Vagina (tissue), 2 donors: ENCODE data around the gene PUS1. TPM values are rescaled to one million over a fixed set of nuclear protein-coding genes. Genes with fewer than 3 reads are reported as not detected.

Experiments used
- DNase-seq, 2 donors: peaks; one replicate each; pipeline ENCODE4 v3.0.0-alpha.2; 2017; ENCODE audit errors: extremely low spot score in 2 of 2
- H3K27ac ChIP-seq: fragments of 200-600 bp; sonication (generic); one replicate; pipeline ENCODE4 v1.5.1; 2019
- H3K27me3 ChIP-seq: fragments of 200-600 bp; sonication (generic); one replicate; pipeline ENCODE4 v1.5.1; 2019
- H3K36me3 ChIP-seq, 2 donors: fragments of 200-600 bp; sonication (generic); one replicate each; pipeline ENCODE4 v1.5.1; 2017 to 2019
- H3K4me1 ChIP-seq: fragments of 200-600 bp; sonication (generic); one replicate; pipeline ENCODE4 v1.5.1; 2019
- H3K4me3 ChIP-seq, 2 donors: fragments of 200-600 bp; sonication (generic); 1 replicate in 1 of 2; 2 replicates in 1 of 2; pipeline ENCODE4 v1.5.1; 2016 to 2019
- H3K9me3 ChIP-seq: fragments of 200-600 bp; sonication (generic); one replicate; pipeline ENCODE4 v1.5.1; 2019
- POLR2A ChIP-seq, 2 donors: fragments of 450-650 bp; IDR thresholded peaks; one replicate each; pipeline ENCODE4 v1.6.1; 2017; ENCODE audit warnings: antibody characterized with exemption in 2 of 2, mild to moderate bottlenecking in 2 of 2, moderate library complexity in 2 of 2
- POLR2AphosphoS5 ChIP-seq, 2 donors: sonication (generic); formaldehyde crosslinking; IDR thresholded peaks; one replicate each; pipeline ENCODE4 v1.9.0; 2017; ENCODE audit warnings: antibody characterized with exemption in 2 of 2, mild to moderate bottlenecking in 2 of 2, low read depth in 1 of 2; ENCODE audit not compliant: insufficient read depth in 1 of 2
- intact Hi-C: fragments of 100-400 bp; cut with DNase I; formaldehyde crosslinking; loops from one replicate; pipeline ENCODE4 v1.15.1; 2023
- total RNA-seq: library from RNA; depleted of rRNA; stranded (reverse); fragments of >200 nt; gene quantifications from one replicate; pipeline ENCODE4 v1.2.3, GENCODE V29; 2016
- TF ChIP-seq, protein P1 (sequence below), 3 experiments: fragments of 450-650 bp in 2 of 3; fragments of 200-600 bp in 1 of 3; sonication (generic) in 1 of 3; IDR thresholded peaks; one replicate each; pipeline ENCODE4 v1.5.1; 2017 to 2019; ENCODE audit warnings: antibody characterized with exemption in 3 of 3, mild to moderate bottlenecking in 2 of 3, moderate library complexity in 2 of 3

Gene PUS1
- total RNA-seq, 1 donor from 2014 or later: 37.6 TPM

DNA sequence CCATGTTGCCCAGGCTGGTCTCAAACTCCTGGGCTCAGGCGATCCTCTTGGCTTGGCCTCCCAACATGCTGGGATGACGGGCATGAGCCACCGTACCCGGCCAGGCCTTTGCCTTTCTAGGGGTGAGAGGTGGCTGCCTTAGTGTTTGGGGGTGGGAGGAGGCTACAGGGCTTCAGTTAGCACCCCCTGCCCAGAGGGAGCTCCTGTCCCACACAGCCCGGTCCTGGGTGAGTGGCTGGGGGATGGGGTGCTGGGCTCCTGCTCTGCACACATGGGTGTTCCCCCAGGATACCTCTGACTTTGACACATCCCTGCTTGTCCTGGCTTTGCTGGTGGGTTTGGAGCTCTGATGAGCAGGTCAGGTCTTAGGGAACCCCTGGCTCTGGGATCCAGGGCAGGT is 24.7 kb upstream of the PUS1 start:
- Histone ChIP-seq H3K27ac (no peak overlapping the region), H3K4me3 (no peak overlapping the region), H3K27me3 (no peaks in the 10 kb centered on the region), H3K9me3 (no peaks in the 10 kb centered on the region), H3K4me1 (peaks cover 64% of the 10 kb centered on the region), H3K36me3 (peaks cover 0 to 20% of the 10 kb centered on the region in 2 donors)
- no peak for DNase-seq
- intact Hi-C loops: no loop called here
- TF ChIP-seq POLR2A (IDR thresholded peaks at IDR 0.05) (no peak), POLR2AphosphoS5 (IDR thresholded peaks at IDR 0.05; ENCODE audit: insufficient read depth in 1 of 2, low read depth in 1 of 2) (no peak)
- TF ChIP-seq, protein P1, sequence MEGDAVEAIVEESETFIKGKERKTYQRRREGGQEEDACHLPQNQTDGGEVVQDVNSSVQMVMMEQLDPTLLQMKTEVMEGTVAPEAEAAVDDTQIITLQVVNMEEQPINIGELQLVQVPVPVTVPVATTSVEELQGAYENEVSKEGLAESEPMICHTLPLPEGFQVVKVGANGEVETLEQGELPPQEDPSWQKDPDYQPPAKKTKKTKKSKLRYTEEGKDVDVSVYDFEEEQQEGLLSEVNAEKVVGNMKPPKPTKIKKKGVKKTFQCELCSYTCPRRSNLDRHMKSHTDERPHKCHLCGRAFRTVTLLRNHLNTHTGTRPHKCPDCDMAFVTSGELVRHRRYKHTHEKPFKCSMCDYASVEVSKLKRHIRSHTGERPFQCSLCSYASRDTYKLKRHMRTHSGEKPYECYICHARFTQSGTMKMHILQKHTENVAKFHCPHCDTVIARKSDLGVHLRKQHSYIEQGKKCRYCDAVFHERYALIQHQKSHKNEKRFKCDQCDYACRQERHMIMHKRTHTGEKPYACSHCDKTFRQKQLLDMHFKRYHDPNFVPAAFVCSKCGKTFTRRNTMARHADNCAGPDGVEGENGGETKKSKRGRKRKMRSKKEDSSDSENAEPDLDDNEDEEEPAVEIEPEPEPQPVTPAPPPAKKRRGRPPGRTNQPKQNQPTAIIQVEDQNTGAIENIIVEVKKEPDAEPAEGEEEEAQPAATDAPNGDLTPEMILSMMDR (IDR thresholded peaks at IDR 0.05): no peak

DNA sequence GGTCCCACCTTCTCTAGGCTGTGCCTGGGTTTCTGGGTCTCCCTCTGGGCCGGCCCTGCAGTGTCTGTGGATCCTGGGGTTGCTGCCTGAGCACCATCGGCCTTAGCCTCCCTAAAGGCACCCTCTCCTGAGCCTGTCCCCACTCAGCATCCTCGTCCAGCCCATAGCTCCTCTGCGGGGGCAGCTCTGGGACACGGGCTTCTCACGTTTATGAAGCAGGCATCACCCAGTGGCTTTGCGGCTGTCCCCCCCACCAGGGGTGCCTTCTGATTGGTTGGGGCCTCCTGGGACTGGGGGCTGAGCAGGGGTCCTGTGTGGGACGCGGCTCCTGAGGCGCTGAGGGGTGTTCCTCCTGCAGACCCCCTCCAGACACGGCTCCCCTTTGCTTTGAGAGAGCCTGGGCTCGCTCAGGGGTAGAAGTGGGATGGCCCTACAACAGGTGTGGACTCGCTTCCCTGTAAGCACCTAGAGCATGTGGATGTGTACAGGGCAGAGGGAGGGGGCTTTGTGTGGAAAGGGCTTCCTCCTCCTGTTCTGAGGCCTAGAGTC is 23.9 kb upstream of the PUS1 start:
- peaks cover 0 to 28% of the 10 kb centered on the region in 2 donors for H3K36me3 ChIP-seq
- peaks cover 56% of the 10 kb centered on the region for H3K4me1 ChIP-seq
- TF ChIP-seq POLR2A (IDR thresholded peaks at IDR 0.05): no peak
- no peak for TF ChIP-seq POLR2AphosphoS5 (IDR thresholded peaks at IDR 0.05; ENCODE audit: insufficient read depth in 1 of 2, low read depth in 1 of 2)
- TF ChIP-seq, protein P1 (IDR thresholded peaks at IDR 0.05): no peak
- no peaks in the 10 kb centered on the region for H3K9me3 ChIP-seq
- no peak for DNase-seq
- no peaks in the 10 kb centered on the region for H3K27me3 ChIP-seq
- intact Hi-C loops: no loop called here
- H3K27ac ChIP-seq: no peak overlapping the region
- H3K4me3 ChIP-seq: no peak overlapping the region

DNA sequence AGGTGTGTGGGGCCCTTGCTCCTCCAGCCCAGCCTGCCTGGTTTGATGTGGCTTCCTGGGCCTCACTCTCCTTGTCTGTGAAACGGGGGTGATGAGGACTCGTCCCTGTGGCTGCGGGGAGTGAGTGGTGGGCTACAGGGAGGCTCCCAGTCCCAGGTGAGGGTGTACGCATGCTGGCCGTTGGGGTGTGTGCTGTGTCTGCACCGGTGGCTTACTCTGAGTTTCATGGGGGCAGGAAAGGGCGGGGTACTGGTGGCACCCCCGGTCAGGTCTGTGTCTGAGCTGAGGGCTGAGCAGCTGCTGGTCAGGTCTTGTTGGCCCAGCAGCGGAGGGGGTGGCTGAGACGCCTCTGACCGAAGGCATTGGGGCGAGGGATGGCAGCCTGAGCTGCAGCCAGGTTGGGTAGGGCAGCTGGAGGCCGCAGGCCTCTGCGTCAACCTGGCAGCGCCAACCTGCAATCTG is 23.4 kb upstream of the PUS1 start:
- no peaks in the 10 kb centered on the region for H3K9me3 ChIP-seq
- DNase-seq: no peak
- H3K4me1 ChIP-seq: peaks cover 51% of the 10 kb centered on the region
- H3K27me3 ChIP-seq: no peaks in the 10 kb centered on the region
- H3K27ac ChIP-seq: no peak overlapping the region
- TF ChIP-seq, protein P1 (IDR thresholded peaks at IDR 0.05): no peak
- TF ChIP-seq POLR2A (IDR thresholded peaks at IDR 0.05) (no peak), POLR2AphosphoS5 (IDR thresholded peaks at IDR 0.05; ENCODE audit: insufficient read depth in 1 of 2, low read depth in 1 of 2) (no peak)
- intact Hi-C loops: no loop called here
- peaks cover 0 to 33% of the 10 kb centered on the region in 2 donors for H3K36me3 ChIP-seq
- H3K4me3 ChIP-seq: no peak overlapping the region

DNA sequence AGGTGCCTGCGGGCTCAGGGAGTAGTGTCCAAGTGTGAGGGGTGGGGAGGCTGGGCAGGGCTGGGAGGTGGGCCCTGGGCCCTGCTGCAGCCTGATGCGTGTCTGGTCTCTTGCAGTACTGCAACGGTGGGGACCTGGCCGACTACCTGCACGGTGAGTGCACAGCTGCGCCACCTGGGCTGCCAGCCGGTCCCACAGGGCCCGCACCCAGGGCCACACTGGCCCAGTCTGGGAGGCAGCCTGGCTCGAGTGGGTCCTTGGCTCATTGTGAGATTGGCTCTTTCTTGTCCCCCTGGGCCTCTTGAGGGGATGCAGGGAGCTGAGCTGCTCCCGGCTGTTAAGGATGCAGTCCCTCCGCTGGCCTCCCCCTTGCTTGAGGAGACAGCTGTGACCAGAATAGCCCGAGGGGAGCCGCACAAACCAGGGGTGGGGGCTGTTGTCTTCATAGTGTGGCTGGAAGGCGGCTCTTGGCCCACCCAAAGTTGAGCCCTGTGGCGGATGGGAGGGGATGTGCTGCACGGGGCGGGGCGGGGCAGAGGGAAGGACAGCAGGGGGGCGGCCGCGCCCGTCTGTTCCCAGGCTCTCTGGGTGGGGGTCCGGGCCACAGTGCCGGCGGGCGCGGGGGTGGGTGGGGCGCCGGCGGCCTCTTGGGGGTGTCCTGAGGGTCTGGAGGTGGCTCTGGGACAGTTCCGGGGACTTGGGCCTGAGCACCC is 21.5 kb upstream of the PUS1 start:
- Histone ChIP-seq H3K4me1 (peaks cover 40% of the 10 kb centered on the region), H3K27ac (no peak overlapping the region), H3K4me3 (no peak overlapping the region), H3K9me3 (no peaks in the 10 kb centered on the region), H3K27me3 (no peaks in the 10 kb centered on the region), H3K36me3 (peaks cover 0 to 51% of the 10 kb centered on the region in 2 donors)
- DNase-seq: no peak
- TF ChIP-seq POLR2A (IDR thresholded peaks at IDR 0.05) (no peak), POLR2AphosphoS5 (IDR thresholded peaks at IDR 0.05; ENCODE audit: insufficient read depth in 1 of 2, low read depth in 1 of 2) (no peak)
- TF ChIP-seq, protein P1 (IDR thresholded peaks at IDR 0.05): no peak
- intact Hi-C loops: no loop called here
